Measurements from ENCODE around the gene MARCHF5. TPM values are rescaled to one million over a fixed set of nuclear protein-coding genes. Genes with fewer than 3 reads are reported as not detected.
"Not testable (repeated sequence)": the region's sequence is repeated elsewhere in the genome, so short reads cannot be mapped to it uniquely, and the experiment has no call there.

The MARCHF5 gene
- total and polyA plus RNA-seq, 2 of the 4 experiments (the other 2 are of a cell fraction), result 14.9 to 30.0 TPM

DNA sequence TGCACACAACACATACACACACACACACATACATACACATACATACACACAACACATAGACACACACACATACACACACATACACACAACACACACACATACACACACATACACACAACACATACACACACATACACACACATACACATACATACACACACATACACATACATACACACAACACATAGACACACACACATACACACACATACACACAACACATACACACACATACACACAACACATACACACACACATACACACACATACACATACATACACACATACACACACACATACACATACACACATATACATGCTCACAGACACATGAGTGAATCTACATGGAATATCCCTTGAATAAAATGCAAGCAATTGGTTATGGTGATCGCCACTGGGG, 102.2 kb downstream of the MARCHF5 start:
- H2BK5ac ChIP-seq (ENCODE audit: low read depth, low read length, poor library complexity, severe bottlenecking), result peak overlapping the region; percentile 82
- ATAC-seq (ENCODE audit: low read depth); H4K20me1 ChIP-seq (ENCODE audit: insufficient read depth, low read length); in situ Hi-C loops (cut with MboI; ENCODE audit: low sequenced_read_pairs); H2BK120ac ChIP-seq (ENCODE audit: low read depth, low read length); H2AK5ac ChIP-seq (ENCODE audit: low read depth, low read length); H2BK20ac ChIP-seq (ENCODE audit: low read depth, low read length); dilution Hi-C loops (cut with HindIII; ENCODE audit: low sequenced_read_pairs, unreplicated experiment); H3K27me3 ChIP-seq (ENCODE audit: control insufficient read depth, insufficient read depth, low read length); H4K8ac ChIP-seq (ENCODE audit: low read depth in 2 of 2, low read length in 2 of 2); H3K14ac ChIP-seq (replicated peaks; ENCODE audit: low read depth, low read length); H3K18ac ChIP-seq (ENCODE audit: low read depth, low read length); H3K79me1 ChIP-seq (ENCODE audit: low read depth in 1 of 2, low read length in 2 of 2); intact Hi-C loops (cut with micrococcal nuclease); H2BK15ac ChIP-seq (ENCODE audit: low read depth, low read length); H3K23ac ChIP-seq (ENCODE audit: low read depth, low read length); POLR2A ChIA-PET (ENCODE audit: unreplicated experiment); H3K4ac ChIP-seq (ENCODE audit: low read depth, low read length); H4K91ac ChIP-seq (ENCODE audit: insufficient read depth, low read depth, low read length); H3K9ac ChIP-seq (ENCODE audit: low read depth, low read length); H3K4me3 ChIP-seq (ENCODE audit: insufficient read depth, low read depth, low read length); CTCF ChIA-PET; H4K5ac ChIP-seq (ENCODE audit: low read depth, low read length); H3K4me1 ChIP-seq (ENCODE audit: control insufficient read depth, insufficient read depth, low read length); H3K27ac ChIP-seq (ENCODE audit: insufficient read depth, low read length); H3K56ac ChIP-seq (ENCODE audit: extremely low read depth, insufficient read depth, low read length); H2AFZ ChIP-seq (replicated peaks; ENCODE audit: low read length, poor library complexity); H3K36me3 ChIP-seq (ENCODE audit: control insufficient read depth, insufficient read depth, low read length); BruUV-seq (replicated peaks); DNase-seq; H2AK9ac ChIP-seq (replicated peaks; ENCODE audit: low read depth, low read length, poor library complexity); H3K4me2 ChIP-seq (ENCODE audit: low read depth, low read length); H3K9me3 ChIP-seq (ENCODE audit: control insufficient read depth, insufficient read depth, low read length); H3K9me1 ChIP-seq (ENCODE audit: insufficient read depth, low read length): not testable (repeated sequence)
- no CpG with 5 or more reads among the region's 1 CpG for WGBS, 2 experiments (ENCODE audit: extremely low coverage in 2 of 2, insufficient read length in 1 of 2)
